ENCODE data around the gene TXNL4A.

The TXNL4A gene, protein sequence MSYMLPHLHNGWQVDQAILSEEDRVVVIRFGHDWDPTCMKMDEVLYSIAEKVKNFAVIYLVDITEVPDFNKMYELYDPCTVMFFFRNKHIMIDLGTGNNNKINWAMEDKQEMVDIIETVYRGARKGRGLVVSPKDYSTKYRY

DNA sequence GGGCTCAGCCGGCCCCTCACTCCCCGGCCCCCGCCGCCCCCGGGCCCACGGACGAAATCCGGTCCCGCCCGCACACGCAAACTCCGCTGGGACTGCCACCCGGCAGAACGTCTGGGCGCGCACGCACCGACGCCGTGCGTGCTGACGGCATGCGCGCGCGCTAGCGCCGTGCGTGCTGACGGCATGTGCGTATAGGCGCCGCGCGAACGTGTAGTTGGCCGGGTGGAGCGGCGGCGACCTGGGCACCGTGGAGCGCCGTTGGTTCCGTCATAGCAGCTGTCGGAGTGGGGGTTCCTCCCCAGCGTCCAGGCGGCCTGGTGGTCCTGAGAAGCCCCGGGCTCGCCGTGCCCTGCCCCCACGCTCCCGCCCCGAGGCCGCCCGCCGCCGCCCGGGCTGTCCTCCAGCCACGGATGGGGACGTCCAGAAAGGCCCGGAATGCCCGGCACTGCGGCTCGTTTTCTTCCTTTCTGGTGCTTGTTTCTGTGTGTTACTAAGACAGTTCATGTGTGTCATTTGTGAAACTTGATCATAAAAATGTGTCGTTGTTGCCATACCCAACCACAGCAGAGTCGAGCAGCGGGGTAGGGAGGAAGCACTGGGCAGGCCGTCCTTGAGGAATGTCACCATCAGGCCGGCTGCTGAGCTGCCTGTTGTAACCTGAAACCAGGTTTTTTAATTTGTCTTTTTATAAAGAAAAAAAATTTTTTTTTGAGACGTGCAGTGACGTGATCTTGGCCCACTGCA is at the start of gene TXNL4A:
Gene TXNL4A (minus strand): TSS at position 113 of the 744 bp plus-strand sequence. CDS start 171 bp downstream, outside the sequence.
- DNase-seq (ENCODE audit: low read depth) = peak; percentile 72
- TF ChIP-seq, protein P1, sequence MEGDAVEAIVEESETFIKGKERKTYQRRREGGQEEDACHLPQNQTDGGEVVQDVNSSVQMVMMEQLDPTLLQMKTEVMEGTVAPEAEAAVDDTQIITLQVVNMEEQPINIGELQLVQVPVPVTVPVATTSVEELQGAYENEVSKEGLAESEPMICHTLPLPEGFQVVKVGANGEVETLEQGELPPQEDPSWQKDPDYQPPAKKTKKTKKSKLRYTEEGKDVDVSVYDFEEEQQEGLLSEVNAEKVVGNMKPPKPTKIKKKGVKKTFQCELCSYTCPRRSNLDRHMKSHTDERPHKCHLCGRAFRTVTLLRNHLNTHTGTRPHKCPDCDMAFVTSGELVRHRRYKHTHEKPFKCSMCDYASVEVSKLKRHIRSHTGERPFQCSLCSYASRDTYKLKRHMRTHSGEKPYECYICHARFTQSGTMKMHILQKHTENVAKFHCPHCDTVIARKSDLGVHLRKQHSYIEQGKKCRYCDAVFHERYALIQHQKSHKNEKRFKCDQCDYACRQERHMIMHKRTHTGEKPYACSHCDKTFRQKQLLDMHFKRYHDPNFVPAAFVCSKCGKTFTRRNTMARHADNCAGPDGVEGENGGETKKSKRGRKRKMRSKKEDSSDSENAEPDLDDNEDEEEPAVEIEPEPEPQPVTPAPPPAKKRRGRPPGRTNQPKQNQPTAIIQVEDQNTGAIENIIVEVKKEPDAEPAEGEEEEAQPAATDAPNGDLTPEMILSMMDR (IDR thresholded peaks at IDR 0.05; ENCODE audit: low read depth, low read length, missing control alignments) = no peak
- H3K4me3 ChIP-seq (ENCODE audit: low read depth, low read length) = peak within 1 kb of the TSS; percentile 98

DNA sequence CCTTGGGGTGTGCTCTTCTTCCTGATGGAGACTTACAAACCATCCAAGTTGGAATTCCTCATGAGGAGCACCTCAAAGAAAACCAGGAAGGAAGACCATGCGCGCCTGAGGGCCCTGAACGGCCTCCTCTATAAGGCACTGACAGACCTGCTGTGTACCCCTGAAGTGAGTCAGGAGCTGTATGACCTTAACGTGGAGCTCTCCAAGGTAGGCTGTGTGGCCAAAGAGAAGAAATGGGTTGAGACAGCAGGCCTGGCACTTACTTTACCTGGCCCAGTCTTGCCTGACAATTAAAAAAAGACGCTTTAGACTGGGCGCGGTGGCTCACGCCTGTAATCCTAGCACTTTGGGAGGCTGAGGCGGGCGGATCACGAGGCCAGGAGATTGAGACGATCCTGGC is 48.9 kb upstream of the TXNL4A start:
- no peak overlapping the region for H3K4me3 ChIP-seq (ENCODE audit: low read depth, low read length)
- DNase-seq (ENCODE audit: low read depth) = no peak
- TF ChIP-seq, protein P1 (IDR thresholded peaks at IDR 0.05; ENCODE audit: low read depth, low read length, missing control alignments) = no peak

DNA sequence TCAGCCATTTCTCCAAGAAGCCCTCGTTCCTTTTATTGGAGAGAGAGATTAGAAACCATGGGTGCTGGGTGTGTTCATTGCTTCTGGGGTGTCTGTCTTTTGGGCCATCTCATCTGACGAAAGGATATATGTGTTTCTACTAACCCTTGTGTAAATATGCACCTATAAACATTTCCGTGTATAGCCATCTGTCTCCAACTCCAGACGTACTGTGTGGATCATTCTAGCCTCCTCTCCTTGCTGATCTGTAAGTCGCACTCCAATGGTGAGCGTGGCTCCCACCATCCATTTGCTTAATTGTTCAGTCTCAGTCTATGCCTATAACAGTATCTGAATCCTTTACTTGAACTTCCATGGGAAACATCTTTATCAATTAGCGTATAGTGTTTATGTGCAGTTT is 47.6 kb upstream of the TXNL4A start:
- DNase-seq (ENCODE audit: low read depth) = no peak
- peak overlapping the region; percentile 60; the same call in 1 of the 2 replicates for H3K4me3 ChIP-seq (ENCODE audit: low read depth, low read length)
- TF ChIP-seq, protein P1 (IDR thresholded peaks at IDR 0.05; ENCODE audit: low read depth, low read length, missing control alignments) = no peak

DNA sequence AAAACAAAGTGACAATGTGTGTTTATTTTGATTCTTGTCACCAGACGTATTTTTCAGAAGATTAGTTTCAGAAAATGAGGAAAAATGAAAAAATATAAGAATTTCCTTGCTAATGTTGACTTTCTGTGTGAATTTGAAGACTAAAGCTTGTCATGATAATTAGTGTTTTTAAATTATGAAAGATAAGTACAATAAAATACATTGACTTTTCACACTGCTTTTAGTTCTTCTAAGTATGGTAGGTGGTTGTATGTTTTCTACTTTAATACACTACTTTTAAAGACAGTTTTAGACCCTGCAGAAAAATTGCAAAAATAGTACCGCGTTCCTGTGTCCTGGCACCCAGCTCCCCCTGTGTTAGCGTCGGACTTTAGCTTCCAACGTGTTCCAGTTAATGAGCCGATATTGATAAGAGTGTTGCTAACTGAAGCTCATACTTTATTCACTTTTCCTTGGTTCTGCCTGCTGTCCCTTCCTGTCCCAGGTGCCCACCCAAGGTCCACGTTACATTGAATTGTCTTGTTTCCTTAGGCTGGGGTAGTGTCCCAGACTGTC is 46.6 kb upstream of the TXNL4A start:
- TF ChIP-seq, protein P1 (IDR thresholded peaks at IDR 0.05; ENCODE audit: low read depth, low read length, missing control alignments) = no peak
- no peak for DNase-seq (ENCODE audit: low read depth)
- H3K4me3 ChIP-seq (ENCODE audit: low read depth, low read length) = peak overlapping the region; percentile 60

DNA sequence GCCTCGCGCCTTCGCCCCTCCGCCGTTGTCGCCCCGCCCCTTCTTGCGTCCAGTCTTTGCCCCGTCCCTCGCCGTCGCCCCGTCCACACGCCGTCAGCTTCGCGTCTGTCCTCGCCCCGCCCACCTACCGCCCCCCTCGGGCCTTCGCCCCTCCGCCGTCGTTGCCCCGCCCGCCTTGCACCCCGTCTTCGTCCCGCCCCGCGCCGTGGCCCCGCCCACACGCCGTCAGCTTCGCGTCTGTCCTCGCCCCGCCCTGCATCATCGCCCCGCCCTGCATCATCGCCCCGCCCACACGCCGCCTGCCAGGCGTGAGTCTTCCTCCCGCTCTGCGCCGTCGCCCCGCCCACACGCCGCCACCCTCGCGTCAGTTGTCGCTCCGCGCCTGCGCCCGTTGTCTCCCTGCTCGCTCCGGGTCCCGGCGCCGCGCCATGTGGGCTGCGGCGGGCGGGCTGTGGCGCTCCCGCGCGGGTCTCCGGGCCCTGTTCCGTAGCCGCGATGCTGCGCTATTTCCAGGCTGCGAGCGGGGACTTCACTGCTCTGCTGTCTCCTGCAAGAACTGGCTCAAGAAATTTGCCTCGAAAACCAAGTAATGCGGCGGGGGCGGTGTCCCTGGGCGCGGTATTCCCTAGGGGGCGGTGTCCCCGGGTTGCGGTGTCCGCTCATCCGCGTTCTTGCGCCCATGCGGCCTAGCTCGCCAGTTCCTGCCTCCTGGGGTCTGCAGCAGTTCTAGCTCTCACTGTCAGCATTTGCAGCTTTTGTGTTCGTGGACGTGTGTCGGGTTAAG is 45.9 kb upstream of the TXNL4A start, which contains the start of gene RBFA:
Gene RBFA (plus strand): TSS at position 367 of the 784 bp plus-strand sequence. CDS start 62 bp downstream, at position 429.
- DNase-seq (ENCODE audit: low read depth) = peak; percentile 86
- TF ChIP-seq, protein P1 (IDR thresholded peaks at IDR 0.05; ENCODE audit: low read depth, low read length, missing control alignments) = peak; percentile 27
- peak within 1 kb of the TSS; percentile 60 for H3K4me3 ChIP-seq (ENCODE audit: low read depth, low read length)

DNA sequence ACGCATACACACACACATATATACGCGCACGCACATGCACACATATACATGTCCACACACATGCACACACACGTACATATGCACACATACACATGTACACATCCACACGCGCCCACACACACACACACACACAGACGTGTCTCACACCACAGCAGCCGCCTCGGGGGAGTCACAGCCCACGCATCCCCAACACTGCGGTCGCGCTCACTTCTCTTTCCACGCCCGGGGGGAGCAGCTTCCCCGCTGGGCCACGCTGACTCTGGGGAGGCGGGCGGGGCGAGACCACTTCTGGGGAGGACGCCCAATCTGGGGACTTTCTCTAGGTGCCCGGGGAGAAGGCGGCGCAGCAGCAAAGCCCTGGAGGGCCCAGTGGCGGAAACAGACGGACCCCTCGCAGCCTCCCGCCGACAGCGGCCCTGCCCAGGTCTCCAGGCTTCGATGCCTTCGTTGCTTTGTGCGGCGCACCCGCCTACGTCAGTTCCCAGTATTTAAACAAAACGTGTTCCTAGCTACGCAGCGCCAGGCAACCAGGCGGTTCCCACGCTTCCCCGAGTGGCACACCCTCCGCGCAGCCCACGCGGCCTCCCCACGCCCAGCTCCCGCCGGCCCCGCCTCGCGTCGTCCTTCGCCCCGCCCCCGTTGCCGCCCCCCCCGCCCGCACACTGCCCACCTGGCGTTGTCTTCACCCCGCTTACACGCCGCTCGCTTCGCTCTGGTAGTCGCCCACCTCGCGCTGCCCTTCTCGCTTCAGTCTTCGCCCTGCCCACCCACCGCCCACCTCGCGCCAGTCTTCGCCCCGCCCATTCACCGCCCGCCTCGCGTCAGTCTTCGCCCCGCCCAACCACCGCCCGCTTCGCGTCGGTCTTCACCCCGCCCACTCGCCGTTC is 45.1 kb upstream of the TXNL4A start:
- peak overlapping the region; percentile 59 for H3K4me3 ChIP-seq (ENCODE audit: low read depth, low read length)
- TF ChIP-seq, protein P1 (IDR thresholded peaks at IDR 0.05; ENCODE audit: low read depth, low read length, missing control alignments) = no peak
- DNase-seq (ENCODE audit: low read depth) = peak; percentile 27
